GM19328 (cell line): ENCODE results near the gene ACAN.

Experiments used
- ATAC-seq: cut with Tn5 transposase; IDR thresholded peaks from one replicate; pipeline ENCODE4 v1.9.1; 2021; ENCODE audit warnings: mild to moderate bottlenecking, moderate library complexity; ENCODE audit not compliant: unreplicated experiment

The ACAN gene

DNA sequence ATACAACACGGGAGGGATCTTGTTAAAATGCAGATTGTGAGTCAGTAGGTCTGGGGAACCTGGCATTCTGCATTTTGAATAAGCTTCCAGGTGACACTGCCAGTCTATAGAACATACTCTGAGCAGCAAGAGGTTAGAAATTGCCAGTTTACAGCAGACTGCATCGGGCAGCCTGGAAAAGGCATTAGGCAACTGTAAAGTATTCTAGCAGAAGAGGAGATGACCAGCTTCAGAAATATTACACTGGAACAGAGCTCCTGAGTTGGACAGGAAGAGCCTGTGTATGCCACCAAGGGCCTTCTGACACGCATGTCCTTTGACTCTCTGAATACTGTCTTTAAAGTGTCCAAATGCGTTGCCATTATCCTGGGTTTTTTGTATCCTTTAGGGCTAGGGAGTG is 2.5 kb upstream of the ACAN start:
- no peak for ATAC-seq

DNA sequence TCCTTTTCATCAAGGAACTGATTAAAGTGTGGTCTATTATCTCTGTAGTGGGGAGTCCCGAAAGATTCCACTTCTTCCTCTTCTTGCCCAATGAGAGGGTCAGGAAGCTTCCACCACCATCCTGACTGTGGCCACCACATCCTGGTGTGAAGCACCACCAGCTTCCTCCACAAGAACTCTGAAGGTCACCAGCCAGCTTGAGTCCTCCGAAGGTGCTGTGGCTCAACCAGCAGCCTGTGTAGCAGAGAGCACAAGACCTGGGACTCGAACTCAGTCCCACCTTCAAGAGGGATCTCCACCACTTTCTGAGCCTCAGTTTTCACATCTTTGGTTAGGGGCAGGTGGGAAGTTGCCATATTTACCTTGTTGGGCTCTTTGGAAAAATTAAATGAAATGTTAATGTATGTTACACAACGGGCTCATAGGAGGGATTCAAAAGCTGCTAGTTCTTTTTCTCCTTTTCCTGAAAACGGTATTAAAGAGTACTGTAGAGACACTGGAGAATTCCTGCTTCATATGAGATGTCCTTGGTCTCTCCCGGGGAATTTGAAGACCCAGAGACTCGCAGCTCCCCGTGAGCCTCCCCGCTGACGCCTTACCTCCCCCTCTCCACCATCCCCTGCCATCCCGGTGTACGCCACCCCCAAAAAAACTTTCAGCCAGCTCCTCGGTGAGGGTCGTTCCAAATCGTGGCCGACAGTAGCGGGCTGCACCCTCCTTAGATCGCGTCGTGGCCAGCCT is 816 bp upstream of the ACAN start:
- ATAC-seq: no peak

DNA sequence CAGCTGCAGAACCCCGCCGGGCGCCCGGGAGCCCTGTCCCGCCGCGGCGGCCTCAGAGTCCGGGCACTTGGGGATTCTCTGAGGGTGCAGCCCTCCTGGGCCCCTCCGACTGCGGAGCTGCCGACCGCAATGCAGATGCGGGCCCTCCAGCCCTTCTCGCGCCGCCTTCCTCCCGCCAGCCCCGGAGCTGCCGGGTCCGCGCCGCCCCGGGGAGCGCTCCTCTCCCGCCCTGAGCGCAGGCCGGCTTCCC is 320 bp upstream of the ACAN start:
- no peak for ATAC-seq

DNA sequence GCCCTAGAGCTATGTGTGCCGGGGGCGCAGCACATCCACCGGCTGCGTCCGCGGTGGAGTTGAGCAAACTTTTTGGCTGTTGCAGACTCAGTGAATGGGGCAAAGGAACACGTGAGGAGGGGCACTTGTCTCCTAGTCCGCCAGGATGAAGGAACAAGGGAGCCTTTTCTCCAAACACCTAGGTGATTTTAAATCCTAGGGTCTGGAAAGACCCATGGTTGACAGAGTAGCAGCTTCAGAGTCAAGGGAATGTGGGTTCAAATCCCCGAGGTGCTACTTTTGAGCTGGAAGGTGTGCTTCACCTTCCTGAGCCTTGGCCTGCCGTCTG is 648 bp downstream of the ACAN start:
- ATAC-seq: no peak

DNA sequence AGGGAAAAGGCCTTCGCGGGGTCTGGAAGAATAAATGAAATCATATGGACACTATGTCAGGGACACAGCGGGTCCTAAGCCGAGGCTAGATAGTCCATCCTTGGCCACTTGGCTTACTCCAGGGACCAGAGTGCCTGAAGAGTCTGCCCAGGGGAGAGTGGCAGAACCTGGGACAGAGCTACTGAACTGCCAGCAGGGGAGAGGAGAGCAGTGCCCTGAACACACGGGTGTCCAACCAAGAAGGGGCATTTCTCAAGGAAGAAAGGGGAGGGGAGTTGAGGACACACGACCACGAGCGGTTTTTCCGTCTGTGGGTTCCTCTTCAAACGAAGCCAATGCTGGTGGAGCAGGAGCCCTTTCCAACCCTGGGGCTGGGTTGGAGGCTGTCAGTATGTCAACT is 1.0 kb downstream of the ACAN start:
- no peak for ATAC-seq

DNA sequence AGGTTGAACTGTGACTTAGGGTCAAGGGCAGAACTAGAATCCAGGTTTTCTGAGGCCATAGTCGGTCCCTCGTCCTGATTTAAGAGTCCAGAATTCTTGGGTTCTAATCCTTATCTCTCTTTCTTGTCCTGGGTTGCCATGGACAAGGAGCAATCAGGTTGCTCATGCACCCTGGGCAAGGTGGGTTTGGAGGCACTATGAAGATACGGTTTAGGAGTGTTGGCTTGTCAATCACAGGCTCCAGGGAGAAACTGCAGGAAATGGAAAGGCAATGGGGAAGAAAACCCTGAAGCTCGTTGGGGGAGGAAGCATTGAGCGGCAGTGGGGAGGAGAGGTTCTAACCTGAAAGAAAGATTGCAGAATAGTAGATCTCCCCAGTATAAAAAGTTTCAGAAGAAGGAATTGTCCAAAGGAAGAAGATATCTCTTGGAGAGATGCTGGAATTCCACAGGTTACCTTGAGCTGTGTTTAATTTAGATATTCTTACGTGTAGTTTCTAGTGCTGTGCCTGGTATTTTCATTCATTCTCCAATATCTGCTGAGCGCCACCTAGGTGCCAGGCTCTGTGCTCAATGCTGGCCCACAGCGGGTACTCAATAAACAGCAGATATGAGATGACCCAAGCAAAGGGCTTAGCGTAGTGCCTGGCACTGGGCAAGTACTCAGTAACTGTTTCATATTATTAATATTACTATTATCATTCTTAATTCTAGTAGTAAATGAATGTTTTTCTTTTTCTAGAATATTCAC is 2.0 kb downstream of the ACAN start:
- no peak for ATAC-seq

DNA sequence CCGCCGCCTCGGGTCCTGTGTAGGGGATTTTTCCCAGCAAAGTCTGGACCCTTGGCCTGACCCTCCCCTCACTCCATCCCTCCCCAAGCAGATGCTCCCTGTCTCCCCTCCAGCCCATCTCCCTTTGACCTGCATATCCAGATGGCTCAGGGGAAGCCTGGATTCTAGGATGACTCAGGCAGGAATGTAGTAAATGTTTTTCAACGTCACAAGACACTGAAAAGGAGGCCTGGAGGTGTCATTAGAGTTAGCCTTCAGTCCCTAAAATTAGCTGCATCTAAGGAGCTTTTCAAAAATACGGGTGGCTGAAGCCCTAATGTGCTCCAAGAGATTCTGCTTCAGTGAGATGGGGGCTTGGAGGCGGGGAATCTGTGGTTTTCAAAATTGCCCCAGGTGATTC is 7.2 kb downstream of the ACAN start:
- no peak for ATAC-seq

DNA sequence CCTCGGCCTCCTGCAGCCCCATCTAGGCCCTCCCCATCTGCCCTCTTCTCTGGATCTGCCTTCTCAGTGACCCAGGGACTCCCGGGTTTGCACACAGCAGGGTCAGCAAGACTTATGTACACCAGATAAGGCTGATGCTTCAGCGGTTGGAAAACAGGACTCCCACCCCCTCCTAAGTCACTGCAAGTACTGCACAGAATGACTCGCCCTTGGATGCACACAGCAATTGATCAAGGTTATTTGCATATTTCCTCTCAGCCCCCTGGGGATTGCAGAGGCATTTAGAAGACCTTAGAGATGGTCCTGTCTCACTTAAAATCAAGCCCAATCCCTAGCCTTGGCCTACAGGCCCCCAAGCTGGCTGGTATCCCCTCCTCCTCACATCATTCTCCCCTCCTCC is 8.9 kb downstream of the ACAN start:
- no peak for ATAC-seq

DNA sequence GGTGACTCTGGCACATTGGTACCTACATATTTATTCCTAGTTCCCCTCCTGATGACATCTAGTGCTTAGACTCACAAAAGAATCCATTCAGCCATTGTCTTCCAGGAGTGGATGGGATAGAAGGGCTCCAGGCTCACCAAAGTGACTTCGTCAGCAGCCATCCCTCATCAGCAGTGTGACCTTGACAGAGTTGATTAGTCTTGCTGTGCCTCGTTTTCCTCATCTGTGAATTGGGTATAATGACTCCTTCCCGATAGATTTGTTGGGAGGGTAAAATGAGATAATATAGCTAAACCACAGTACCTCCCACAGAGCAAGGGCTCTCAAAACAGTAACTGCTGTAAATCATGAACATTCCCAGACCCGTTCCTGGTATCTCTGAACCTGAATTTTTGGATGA is 10.7 kb downstream of the ACAN start:
- ATAC-seq: no peak

DNA sequence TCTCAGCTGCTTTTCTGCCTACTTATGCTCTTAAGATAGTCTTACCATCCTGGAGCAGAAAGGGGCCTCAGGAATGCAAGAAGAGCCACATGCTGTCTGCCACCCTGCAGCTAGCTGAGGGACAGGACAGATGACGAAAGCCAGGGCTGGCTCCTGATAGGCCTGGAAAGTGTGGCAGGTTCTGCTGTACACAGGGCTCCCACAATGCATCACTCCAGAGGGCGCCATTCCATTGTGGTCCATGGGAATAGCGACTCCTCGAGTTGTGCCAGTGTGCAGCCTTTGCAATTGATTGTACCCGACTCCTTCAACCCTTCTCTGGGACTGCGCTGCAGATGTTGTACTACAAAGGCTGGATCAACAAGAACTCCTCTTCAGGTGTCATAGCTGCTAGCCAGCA is 11.2 kb downstream of the ACAN start:
- no peak for ATAC-seq

DNA sequence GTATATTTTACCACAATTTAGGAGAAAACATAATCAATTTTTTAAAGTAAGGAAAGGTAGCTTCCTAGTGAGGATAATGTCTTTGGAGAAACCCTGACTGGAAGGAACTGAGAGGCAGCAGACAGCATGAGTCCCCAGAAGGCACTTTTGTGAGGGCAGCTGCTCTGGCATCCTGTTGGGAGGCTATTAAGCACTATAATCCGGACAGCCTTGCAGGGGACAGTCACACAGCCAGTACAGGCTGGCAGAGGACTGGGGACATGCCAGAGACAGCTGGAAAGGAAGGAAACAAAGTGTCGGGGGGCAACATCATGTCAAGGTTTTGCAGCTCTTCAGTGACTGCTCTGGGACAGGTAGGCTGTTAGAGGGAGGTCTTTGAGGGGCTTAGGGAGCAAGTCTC is 15.7 kb downstream of the ACAN start:
- ATAC-seq: no peak

DNA sequence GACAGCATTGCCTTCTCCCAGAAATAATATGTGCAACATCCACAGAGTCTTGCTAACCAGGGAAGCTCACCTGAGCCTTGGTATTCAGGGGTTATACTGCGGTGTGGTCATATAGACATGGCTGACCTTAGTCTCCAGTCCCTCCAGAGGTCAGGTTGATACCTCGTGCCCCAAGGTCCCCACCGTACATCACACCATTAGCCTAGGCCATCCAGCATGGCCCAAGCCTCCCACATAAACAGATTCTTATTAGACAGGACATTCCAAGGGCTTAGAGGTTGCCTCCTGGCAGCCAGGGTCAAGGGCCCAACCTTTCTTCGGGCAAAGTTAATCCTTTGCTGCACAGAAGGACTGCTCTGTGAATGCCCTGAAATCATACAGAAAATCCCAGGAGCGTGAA is 18.8 kb downstream of the ACAN start:
- no peak for ATAC-seq

DNA sequence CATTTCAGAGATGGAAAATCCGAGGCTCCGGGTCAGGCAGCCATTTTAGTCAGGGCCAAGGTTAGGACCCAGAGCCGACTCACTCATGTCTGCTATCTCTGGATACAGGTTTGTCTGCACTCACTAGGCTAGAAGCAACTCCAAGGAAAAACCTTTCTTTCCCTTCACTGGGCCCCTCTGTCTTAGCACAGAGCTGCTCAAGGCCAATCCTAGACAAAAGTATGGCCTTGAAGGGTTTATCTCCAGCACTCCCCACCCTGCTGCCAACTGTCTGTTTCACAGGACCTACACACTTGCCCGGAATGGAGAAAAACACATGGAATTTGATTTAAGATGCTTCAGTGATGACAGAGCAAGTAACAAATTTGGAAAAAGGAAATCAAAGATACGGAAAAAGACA is 25.6 kb downstream of the ACAN start:
- no peak for ATAC-seq

DNA sequence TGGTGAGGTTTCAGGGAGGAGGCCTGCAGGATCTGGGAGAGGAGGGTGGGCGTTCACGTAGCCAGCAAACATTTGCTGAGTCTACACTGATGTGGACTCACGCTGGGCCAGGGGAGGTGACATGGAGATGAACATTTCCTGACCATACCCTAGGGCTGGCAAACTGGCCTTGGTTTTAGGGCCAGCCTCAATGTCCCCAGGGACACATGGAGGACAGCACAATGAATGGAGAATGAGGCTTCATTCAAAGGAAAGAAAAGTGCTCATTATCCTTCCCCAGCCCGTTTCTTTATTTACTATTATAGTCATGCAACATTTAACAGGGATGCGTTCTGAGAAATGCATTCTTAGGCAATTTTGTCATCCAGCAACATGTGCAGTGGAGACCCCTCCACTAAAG is 26.8 kb downstream of the ACAN start:
- ATAC-seq: no peak

DNA sequence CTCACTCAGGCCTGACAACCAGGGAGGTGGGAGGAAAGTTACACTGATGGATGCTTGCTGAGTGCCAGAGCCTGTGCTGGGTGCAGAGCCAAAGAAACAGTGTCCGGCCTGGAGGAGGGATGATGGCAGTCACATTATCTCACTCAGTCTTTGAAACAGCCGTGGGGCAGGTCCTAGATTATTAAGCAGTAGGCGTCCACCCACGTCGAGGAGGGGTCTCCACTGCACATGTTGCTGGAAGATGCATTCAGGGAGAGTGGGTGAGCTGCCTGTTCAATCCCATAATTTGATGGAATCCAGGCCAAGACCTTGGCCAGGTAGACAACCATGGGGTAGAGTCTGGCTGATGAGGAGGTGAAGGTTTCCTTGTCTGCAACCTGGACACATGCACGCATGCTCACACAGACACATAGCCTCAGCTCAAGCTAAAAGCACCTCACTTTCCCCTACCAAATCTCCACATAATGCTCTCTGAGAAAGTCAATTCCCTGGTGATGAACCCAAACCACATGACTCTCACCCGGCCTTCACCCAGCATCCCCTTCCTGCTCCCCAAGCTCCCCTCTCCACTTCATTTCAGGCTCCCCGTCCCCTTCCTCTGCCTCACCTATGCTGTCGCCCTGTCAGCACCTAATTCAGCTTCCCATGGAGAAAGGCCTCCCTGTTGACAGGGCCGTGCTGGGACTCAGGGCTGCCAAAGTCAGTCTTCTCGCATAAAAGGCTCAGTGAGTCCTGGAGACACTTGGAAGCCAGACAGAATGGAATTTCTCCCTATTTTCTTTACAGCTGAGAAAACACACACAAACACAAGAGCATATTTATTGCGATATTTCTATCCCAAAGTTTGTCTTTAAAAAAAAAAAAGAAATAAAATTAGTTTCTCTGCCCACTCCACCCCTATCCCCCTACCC is 29.8 kb downstream of the ACAN start:
- ATAC-seq: no peak

DNA sequence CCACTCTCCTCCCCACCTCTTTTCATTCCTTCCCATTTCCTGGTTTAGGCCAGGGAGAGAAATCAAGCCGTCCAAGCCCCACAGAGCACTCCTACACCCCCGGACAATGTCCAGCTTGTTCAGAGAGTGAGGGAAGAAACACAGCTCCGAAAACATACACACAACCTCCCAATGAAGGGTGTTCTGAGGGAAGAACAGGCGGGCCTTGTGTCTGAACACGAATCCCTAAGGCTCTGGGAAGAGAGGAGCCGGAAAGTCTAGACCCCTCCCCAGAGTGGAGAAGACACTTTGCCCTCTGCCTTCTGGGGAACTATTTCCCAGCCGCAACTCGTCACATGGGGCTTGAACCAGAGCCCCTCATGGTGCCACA is 30.5 kb downstream of the ACAN start:
- no peak for ATAC-seq

DNA sequence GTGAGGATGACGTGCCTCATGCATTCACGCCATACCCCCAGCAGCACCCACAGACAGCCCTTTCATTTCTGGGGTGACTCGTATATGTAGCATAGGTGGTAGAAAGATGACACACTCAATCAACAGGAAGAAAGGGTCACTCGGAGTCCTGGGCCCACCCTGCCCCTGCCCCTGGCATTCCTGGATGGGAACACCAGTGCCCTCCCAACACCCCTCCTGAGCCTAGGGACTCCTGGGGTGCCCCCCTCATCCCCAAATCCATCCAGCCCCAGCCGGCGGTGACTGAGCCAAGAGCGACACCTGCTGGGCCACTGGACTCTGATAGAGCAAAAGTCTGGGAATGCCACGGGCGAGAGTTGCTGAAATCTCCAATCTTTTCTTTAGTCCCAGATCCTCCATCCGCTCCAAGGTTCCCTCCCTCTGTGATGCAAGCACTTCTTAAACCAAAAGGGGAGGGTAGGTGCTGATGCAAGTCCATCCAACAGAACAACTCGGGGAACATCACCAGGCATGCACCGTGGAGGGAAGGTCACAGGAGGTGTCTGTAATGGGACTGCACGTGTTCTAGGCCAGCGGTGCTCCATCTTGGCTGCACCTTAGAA is 31.1 kb downstream of the ACAN start:
- no peak for ATAC-seq

DNA sequence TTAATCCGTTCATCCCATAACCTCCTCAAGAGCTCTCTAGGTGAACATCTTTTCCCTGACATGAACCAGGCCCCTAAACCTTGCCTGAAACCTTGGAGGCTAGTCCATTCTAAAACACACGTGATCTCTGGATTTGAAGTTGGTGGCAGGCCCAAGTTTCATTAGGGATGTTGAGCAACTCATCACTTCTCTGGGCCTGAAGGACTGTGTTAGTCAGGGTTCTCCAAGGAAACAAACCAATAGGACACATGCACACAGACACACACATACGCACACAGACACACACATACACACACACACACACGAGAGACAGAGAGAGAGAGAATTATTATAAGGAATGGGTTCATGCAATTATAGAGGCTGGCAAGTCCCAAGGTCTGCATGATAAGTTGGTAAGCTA is 31.9 kb downstream of the ACAN start:
- no peak for ATAC-seq

DNA sequence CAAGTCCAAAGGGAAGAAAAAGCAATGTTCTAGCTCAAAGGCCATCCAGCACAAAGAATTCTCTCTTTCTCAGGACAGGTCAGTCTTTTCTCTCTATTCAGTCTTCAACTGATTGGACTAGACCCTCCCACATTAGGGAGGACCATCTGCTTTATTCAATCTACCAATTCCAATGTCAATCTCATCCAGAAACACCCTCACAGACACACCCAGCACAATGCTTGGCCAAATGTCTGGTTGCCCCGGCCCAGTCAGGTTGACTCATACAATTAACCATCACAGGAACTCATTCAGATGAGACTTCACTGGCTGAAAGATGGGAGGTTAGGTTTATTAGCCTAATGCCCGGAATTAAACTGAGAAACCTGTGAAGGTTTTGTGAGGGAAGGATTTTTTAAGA is 32.4 kb downstream of the ACAN start:
- ATAC-seq: no peak

DNA sequence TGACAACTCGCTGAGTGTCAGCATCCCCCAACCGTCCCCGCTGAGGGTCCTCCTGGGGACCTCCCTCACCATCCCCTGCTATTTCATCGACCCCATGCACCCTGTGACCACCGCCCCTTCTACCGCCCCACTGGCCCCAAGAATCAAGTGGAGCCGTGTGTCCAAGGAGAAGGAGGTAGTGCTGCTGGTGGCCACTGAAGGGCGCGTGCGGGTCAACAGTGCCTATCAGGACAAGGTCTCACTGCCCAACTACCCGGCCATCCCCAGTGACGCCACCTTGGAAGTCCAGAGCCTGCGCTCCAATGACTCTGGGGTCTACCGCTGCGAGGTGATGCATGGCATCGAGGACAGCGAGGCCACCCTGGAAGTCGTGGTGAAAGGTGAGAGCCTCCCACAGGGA is 35.4 kb downstream of the ACAN start:
- no peak for ATAC-seq

DNA sequence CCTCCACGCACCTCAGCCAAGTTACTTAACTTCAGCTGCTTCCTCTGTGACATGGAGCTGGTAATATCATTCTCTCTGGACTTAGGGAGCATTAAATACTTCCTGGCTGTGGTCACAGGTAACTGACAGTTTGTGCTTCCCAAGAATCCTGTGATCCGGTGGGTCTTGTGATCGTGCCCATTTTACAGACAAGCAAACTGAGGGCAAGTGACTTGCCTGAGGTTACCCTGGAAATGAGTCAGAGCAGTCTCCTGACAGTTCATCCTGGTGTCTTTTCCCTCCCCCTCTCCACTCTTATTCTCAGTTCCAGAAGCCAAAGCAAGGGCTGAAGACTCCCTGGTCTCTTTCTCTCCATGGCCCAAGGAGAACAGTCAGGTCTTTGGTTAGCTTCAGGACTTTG is 35.9 kb downstream of the ACAN start:
- ATAC-seq: no peak

DNA sequence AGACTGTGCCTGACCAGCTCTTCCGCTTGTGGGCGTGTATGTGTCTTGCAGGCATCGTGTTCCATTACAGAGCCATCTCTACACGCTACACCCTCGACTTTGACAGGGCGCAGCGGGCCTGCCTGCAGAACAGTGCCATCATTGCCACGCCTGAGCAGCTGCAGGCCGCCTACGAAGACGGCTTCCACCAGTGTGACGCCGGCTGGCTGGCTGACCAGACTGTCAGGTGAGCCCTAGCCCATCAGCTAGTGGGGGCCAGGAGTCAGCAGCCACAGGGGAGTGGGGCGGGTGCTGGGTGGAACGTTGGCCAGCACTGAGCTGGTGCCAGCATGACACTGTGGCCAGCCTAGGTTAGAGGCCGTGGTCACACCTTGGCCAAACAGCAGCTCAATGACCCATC is 36.7 kb downstream of the ACAN start:
- no peak for ATAC-seq
